Measurements from ENCODE around the gene COL24A1.

The COL24A1 gene

DNA sequence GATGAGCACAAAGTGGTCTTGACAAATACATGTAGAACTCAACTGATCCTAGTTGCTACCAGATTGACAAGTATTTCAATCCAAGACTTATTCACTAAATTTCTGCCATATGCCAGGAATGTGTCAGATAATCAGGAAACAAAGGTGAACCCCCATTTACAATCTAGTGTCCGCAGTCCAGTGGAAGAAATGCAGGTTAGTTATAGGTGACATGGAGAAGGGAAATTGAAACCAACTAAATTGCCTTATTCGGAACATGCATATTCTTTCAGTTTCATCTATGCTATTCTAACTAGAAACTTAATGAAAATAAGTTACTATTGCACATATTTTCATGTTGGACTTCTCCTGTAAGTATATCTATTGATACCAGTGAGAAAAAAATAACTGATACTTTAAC lies 209.4 kb downstream of the COL24A1 start:
- no peak overlapping the region for H3K4me3 Mint-ChIP-seq
- no peaks in the 10 kb centered on the region for H3K4me1 Mint-ChIP-seq (ENCODE audit: low read depth)
- H3K9me3 Mint-ChIP-seq: no peaks in the 10 kb centered on the region
- H3K27ac Mint-ChIP-seq: no peak overlapping the region
- H3K36me3 Mint-ChIP-seq (ENCODE audit: low read depth): no peaks in the 10 kb centered on the region
- no peaks in the 10 kb centered on the region for H3K27me3 Mint-ChIP-seq (ENCODE audit: low read depth)

DNA sequence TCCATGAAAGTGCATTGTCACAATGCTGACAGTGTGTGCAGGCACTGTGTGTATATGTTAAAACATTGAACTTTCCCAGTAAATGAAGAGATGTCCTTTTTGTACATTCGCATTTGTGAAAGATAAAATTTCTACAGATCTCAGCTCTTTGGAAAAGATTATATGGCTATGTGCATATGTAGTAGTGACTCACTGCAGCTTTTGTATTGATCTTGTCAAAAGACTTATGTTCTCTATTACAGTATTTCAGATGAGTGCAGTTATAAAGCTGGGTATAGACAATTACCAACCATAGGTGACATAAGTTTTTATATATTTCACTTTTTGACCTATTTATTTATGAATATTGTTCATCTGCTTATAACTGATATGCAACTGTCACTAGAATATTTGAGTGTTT lies 212.6 kb downstream of the COL24A1 start:
- no peak overlapping the region for H3K27ac Mint-ChIP-seq
- no peaks in the 10 kb centered on the region for H3K9me3 Mint-ChIP-seq
- H3K27me3 Mint-ChIP-seq (ENCODE audit: low read depth): no peaks in the 10 kb centered on the region
- no peak overlapping the region for H3K4me3 Mint-ChIP-seq
- no peaks in the 10 kb centered on the region for H3K4me1 Mint-ChIP-seq (ENCODE audit: low read depth)
- no peaks in the 10 kb centered on the region for H3K36me3 Mint-ChIP-seq (ENCODE audit: low read depth)

DNA sequence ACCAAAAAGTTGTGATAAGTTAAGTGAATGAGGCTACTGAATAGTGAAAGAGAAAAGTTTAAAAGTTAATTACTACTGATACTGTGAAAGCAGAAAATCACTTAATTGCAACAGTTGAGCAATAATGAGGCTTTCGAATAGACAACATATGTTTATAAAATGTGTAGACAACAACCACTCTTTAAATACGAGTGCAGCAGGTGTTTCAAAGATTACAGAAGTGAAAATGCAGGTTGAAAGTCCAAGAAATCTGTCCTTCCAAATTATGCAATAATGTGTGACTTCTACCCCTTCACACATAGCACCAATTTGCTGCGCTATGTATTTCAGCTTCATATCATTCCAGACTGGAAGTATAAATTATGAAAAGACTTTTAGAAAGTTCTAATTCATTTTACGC lies 213.0 kb downstream of the COL24A1 start:
- Mint-ChIP-seq H3K4me1 (ENCODE audit: low read depth) (no peaks in the 10 kb centered on the region), H3K36me3 (ENCODE audit: low read depth) (no peaks in the 10 kb centered on the region), H3K9me3 (no peaks in the 10 kb centered on the region), H3K27ac (no peak overlapping the region), H3K4me3 (no peak overlapping the region), H3K27me3 (ENCODE audit: low read depth) (no peaks in the 10 kb centered on the region)

DNA sequence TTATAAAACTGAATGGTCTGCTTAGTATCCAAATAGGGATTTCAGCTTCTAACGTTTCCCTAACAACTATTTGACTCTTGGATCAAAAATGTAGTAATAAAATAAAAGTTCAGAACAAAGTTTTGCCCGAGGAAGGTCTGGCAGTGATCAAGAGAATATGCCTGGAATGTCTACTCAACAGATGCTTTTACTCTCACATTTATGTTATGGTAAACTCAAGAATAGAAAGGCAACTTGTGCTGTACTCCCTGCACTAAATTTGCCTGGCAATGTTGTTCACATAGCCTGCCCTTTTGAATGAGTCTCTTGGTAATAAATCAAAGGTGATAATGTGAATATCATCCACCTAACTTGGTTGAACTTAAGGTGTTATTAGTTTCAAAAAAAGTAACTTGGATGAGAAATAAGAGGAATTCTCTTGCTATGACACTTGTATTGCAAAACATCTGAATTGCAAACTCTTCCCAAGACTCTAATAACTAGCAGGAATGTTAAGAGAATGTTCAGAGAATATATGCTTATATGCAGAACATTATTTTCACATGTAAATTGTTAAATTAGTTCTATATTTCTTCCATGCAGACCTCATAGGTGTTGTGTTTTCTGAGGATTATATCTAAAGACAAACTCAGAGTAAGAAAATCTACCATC lies 215.8 kb downstream of the COL24A1 start:
- Mint-ChIP-seq H3K4me1 (ENCODE audit: low read depth) (no peaks in the 10 kb centered on the region), H3K4me3 (no peak overlapping the region), H3K9me3 (no peaks in the 10 kb centered on the region), H3K36me3 (ENCODE audit: low read depth) (no peaks in the 10 kb centered on the region), H3K27ac (no peak overlapping the region), H3K27me3 (ENCODE audit: low read depth) (no peaks in the 10 kb centered on the region)

DNA sequence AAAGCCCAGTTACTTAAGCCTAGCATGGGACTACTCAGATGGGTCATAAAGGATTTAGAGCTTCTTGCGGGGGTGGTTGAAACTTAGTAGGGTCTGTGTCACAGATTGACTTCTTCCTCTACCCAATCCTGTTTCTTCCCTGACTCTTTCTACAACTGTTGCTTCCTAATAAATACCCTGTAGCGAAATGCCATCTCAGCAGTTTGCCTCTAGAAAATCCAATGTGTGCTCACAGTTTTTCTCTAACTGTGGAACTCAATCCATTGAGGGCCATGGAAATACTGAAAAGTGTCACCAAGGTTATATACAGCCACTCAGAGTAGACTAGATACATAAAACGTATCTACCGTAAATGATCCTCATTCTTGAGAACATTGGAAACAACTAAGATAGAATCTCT lies 217.7 kb downstream of the COL24A1 start:
- H3K27ac Mint-ChIP-seq: no peak overlapping the region
- H3K4me3 Mint-ChIP-seq: no peak overlapping the region
- H3K36me3 Mint-ChIP-seq (ENCODE audit: low read depth): no peaks in the 10 kb centered on the region
- H3K4me1 Mint-ChIP-seq (ENCODE audit: low read depth): no peaks in the 10 kb centered on the region
- H3K9me3 Mint-ChIP-seq: no peaks in the 10 kb centered on the region
- no peaks in the 10 kb centered on the region for H3K27me3 Mint-ChIP-seq (ENCODE audit: low read depth)

DNA sequence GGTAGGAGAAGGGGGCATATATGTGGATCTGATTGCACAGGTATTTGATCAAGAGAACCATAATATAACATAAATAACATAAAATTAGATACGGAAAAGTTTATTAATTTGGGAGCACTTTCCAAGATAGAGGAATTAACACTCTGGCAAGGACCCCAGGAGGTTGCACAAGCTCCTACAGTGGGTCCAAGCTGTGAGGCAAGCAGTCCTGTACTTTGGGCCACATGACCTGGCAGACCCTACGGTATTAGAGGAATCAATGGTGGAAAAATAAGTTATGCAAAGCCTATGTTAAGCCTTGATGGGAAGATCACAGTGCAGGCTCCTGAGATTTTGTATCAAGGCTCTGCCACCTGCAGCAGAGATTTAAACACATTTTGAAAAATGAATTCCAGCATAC lies 220.1 kb downstream of the COL24A1 start:
- Mint-ChIP-seq H3K36me3 (ENCODE audit: low read depth) (no peaks in the 10 kb centered on the region), H3K9me3 (no peaks in the 10 kb centered on the region), H3K27me3 (ENCODE audit: low read depth) (no peaks in the 10 kb centered on the region), H3K4me1 (ENCODE audit: low read depth) (no peaks in the 10 kb centered on the region), H3K4me3 (no peak overlapping the region), H3K27ac (no peak overlapping the region)

DNA sequence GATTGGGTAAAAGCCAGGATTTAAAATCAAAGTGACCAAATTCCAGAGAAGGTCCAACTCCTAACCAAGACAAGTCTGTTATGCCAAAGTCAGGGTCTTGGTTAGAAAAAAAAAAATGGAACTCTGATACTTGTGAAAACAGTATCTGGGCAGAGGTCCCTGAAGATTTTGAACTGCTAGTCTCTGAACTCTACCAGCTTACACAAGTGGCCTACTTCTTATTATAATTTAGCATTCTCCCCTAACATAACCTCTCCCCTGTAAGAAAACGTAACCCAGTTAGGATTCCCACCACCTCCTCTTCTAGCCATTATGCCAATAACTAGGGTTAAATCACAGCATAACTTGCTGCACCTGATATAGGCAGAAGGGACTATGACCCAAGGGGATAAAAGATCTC lies 220.5 kb downstream of the COL24A1 start:
- no peak overlapping the region for H3K27ac Mint-ChIP-seq
- H3K36me3 Mint-ChIP-seq (ENCODE audit: low read depth): no peaks in the 10 kb centered on the region
- H3K27me3 Mint-ChIP-seq (ENCODE audit: low read depth): no peaks in the 10 kb centered on the region
- H3K9me3 Mint-ChIP-seq: no peaks in the 10 kb centered on the region
- no peak overlapping the region for H3K4me3 Mint-ChIP-seq
- H3K4me1 Mint-ChIP-seq (ENCODE audit: low read depth): no peaks in the 10 kb centered on the region

DNA sequence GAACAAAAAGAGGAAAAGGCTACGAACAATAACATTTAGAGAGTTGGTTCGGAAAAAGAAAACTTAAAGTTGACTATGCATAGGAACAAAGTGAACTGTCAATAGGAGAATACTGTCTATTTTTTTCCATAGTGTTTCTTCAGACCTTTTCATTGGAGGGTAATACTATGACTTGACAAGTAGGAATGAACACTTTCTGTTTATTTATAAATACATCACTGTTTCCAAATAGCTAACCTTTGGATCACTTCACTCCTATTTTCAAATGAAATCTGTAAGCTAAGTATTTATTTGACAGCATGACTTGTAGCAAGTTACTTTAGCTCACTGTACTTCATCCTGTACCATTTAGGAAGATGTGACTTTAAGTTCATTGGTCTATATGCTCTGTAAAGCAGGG lies 221.3 kb downstream of the COL24A1 start:
- Mint-ChIP-seq H3K36me3 (ENCODE audit: low read depth) (no peaks in the 10 kb centered on the region), H3K9me3 (no peaks in the 10 kb centered on the region), H3K27ac (no peak overlapping the region), H3K27me3 (ENCODE audit: low read depth) (no peaks in the 10 kb centered on the region), H3K4me3 (no peak overlapping the region), H3K4me1 (ENCODE audit: low read depth) (no peaks in the 10 kb centered on the region)

DNA sequence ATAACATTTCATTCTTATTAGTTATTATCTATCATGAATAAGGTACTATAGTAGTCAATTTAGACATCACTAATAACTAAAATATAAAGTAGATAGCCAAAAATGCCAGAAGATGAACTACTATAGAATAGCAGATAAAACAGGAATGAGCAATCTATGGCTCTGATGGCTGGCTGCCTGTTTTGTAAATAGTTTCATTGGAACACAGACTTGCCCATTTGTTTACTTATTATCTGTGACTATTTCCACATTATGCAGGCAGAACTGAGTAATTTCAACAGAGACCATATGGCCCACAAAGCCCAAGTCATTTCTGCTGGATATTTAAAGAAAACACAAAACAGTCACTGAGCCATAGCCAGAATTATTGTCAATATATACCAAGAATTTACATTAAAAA lies 222.1 kb downstream of the COL24A1 start:
- Mint-ChIP-seq H3K4me3 (no peak overlapping the region), H3K27me3 (ENCODE audit: low read depth) (no peaks in the 10 kb centered on the region), H3K4me1 (ENCODE audit: low read depth) (no peaks in the 10 kb centered on the region), H3K36me3 (ENCODE audit: low read depth) (no peaks in the 10 kb centered on the region), H3K27ac (no peak overlapping the region), H3K9me3 (no peaks in the 10 kb centered on the region)

DNA sequence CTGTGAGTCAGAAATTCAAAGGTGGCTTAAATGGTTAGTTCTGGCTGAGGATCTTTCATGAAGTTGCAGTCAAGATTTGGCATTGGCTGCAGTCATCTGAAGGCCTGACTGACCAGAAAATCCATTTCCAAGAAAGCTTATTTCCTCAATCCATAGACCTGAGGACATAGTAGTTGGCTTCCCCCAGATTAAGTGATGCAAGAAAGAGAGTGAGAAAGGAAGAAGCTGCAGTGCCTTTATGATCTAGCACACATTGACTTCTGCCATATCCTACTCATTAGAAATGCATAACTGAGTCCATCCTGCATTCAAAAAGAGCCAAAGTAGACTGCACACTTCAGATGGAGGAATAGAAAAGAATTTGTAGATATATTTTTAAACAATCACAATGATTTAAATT lies 222.6 kb downstream of the COL24A1 start:
- Mint-ChIP-seq H3K9me3 (no peaks in the 10 kb centered on the region), H3K4me3 (no peak overlapping the region), H3K36me3 (ENCODE audit: low read depth) (no peaks in the 10 kb centered on the region), H3K27me3 (ENCODE audit: low read depth) (no peaks in the 10 kb centered on the region), H3K4me1 (ENCODE audit: low read depth) (no peaks in the 10 kb centered on the region), H3K27ac (no peak overlapping the region)

DNA sequence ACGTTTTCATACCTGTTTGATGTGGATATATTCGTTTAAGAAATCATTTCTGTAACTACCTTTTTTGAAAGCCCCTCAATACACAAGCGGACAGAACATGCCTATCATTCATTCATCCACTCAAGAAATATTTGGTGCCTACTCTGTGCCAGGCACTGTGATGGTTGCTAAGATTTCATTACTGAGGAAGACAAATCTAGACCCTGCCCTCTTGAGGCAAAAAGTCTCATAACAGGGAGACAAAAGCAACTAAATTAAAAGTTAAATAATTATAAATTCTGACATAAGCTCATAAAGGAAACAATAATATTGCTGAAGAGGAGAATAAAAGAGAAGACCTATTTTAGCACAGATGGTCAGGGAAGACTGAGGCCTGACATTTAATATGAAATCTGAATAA lies 244.8 kb downstream of the COL24A1 start:
- Mint-ChIP-seq H3K27ac (no peak overlapping the region), H3K4me3 (no peak overlapping the region), H3K9me3 (no peaks in the 10 kb centered on the region), H3K27me3 (ENCODE audit: low read depth) (no peaks in the 10 kb centered on the region), H3K4me1 (ENCODE audit: low read depth) (no peaks in the 10 kb centered on the region), H3K36me3 (ENCODE audit: low read depth) (no peaks in the 10 kb centered on the region)

DNA sequence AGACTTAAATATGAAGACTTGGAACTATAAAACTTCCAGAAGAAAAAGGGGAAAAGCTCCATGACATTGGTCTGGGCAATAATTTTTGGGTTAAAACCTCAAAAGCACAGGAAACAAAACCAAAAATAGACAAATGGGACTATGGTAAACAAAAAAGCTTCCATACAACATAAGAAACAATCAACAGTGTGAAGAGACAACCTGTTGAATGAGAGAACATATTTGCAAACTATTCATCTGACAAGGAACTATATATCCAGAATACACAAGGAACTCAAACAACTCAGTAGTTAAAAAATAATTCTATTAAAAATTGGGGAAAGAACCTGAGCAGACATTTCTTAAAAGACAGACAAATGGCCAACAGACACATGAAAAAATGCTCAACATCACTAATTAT lies 255.7 kb downstream of the COL24A1 start:
- Mint-ChIP-seq H3K9me3 (no peaks in the 10 kb centered on the region), H3K4me1 (ENCODE audit: low read depth) (no peaks in the 10 kb centered on the region)

DNA sequence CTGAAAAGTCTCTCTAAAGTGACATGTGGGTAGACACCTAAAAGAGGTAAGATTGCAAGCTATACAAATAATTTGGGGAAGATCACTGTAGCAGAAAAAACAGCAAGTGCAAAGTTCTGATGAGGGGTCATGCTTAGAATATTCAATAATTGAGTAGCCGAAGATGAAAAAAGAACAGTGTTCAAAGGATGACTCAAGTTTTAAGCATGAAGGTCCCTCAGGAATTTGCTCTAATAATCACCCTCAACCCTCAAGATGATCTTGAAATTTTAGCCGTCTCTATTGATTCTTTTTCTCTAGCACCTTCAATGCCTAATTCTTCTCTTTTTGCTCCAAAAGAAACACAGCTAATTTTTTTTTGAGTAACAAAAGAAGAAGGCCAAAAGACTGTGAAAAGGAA lies 257.7 kb downstream of the COL24A1 start:
- no peaks in the 10 kb centered on the region for H3K4me1 Mint-ChIP-seq (ENCODE audit: low read depth)
- H3K27me3 Mint-ChIP-seq (ENCODE audit: low read depth): no peaks in the 10 kb centered on the region
- no peak overlapping the region for H3K27ac Mint-ChIP-seq
- no peak overlapping the region for H3K4me3 Mint-ChIP-seq
- no peaks in the 10 kb centered on the region for H3K9me3 Mint-ChIP-seq
- H3K36me3 Mint-ChIP-seq (ENCODE audit: low read depth): no peaks in the 10 kb centered on the region

More for the DNA sequence above, 255.7 kb downstream of the COL24A1 start:
- Mint-ChIP-seq H3K27me3 (ENCODE audit: low read depth) (no peaks in the 10 kb centered on the region), H3K36me3 (ENCODE audit: low read depth) (no peaks in the 10 kb centered on the region), H3K4me3 (no peak overlapping the region), H3K27ac (no peak overlapping the region)

DNA sequence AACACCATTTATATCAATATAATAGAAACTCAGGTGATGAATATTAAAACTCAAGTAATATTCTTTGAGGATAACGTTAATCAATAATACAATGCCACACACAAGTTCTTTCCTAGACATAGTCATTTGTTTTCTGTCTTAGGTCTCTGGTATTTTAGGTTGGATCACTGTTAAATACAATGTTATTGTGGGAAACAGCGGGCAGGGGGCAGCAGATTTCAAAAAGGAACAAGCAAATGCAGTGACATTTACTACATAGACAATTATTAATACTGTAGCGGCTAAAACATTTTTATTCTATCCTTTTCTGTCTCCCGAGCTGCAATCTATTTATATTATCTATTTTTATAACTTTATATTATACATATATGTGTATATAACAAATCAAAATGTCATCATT lies 261.9 kb downstream of the COL24A1 start:
- Mint-ChIP-seq H3K9me3 (no peaks in the 10 kb centered on the region), H3K36me3 (ENCODE audit: low read depth) (no peaks in the 10 kb centered on the region), H3K4me3 (no peak overlapping the region), H3K27ac (no peak overlapping the region), H3K4me1 (ENCODE audit: low read depth) (no peaks in the 10 kb centered on the region), H3K27me3 (ENCODE audit: low read depth) (no peaks in the 10 kb centered on the region)

DNA sequence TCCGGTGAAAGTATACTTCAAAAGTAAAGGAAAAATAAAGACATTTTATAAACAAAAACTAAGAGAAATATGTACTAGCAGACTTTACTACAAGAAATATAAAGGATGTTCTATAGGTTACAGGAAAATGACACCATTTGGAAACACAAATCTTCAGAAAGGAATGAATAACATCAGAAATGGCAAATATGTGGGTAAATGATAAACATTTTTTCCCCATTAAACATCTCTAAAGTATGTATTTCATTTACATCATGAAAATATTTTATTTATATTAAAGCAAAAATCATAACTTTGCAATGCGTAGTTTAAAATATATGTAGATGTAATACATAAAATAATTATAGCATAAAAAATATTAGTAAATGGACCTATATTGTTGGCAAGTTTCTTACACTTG lies 264.2 kb downstream of the COL24A1 start:
- Mint-ChIP-seq H3K4me3 (no peak overlapping the region), H3K27me3 (ENCODE audit: low read depth) (no peaks in the 10 kb centered on the region), H3K4me1 (ENCODE audit: low read depth) (no peaks in the 10 kb centered on the region), H3K9me3 (no peaks in the 10 kb centered on the region), H3K27ac (no peak overlapping the region), H3K36me3 (ENCODE audit: low read depth) (no peaks in the 10 kb centered on the region)

DNA sequence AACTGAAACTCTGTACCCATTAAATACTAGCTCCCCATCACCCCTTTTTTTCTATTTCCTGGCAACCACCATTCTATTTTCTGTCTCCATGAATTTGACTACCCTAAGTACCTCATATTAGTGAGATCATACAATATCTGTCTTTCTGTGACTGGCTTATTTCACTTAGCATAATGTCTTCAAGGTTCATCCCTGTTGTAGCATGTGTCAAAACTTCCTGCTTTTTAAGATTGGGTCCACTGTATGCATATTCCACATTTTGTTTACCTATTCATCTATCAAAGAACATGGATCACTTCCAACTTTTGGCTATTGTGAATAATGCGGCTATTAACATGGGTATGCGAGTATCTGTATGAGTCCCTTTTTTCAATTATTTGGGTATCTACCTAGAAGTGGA lies 266.7 kb downstream of the COL24A1 start:
- Mint-ChIP-seq H3K9me3 (no peaks in the 10 kb centered on the region), H3K27ac (no peak overlapping the region), H3K4me3 (no peak overlapping the region), H3K36me3 (ENCODE audit: low read depth) (no peaks in the 10 kb centered on the region), H3K4me1 (ENCODE audit: low read depth) (no peaks in the 10 kb centered on the region), H3K27me3 (ENCODE audit: low read depth) (no peaks in the 10 kb centered on the region)
